ENCODE data around the gene SSPN.

- no peak for TF ChIP-seq POLR2AphosphoS5 (IDR thresholded peaks at IDR 0.05; ENCODE audit: control insufficient read depth, insufficient read depth, low read depth, low read length)
- TF ChIP-seq DPF2 (IDR thresholded peaks at IDR 0.05) = no peak
- TF ChIP-seq, protein P1, sequence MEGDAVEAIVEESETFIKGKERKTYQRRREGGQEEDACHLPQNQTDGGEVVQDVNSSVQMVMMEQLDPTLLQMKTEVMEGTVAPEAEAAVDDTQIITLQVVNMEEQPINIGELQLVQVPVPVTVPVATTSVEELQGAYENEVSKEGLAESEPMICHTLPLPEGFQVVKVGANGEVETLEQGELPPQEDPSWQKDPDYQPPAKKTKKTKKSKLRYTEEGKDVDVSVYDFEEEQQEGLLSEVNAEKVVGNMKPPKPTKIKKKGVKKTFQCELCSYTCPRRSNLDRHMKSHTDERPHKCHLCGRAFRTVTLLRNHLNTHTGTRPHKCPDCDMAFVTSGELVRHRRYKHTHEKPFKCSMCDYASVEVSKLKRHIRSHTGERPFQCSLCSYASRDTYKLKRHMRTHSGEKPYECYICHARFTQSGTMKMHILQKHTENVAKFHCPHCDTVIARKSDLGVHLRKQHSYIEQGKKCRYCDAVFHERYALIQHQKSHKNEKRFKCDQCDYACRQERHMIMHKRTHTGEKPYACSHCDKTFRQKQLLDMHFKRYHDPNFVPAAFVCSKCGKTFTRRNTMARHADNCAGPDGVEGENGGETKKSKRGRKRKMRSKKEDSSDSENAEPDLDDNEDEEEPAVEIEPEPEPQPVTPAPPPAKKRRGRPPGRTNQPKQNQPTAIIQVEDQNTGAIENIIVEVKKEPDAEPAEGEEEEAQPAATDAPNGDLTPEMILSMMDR (IDR thresholded peaks at IDR 0.05 in 2 of 3, conservative IDR thresholded peaks at IDR 0.05 in 1 of 3; ENCODE audit: insufficient read depth in 2 of 3, low read depth in 1 of 3, low read length in 3 of 3) = no peak
- TF ChIP-seq EZH2 (IDR thresholded peaks at IDR 0.05; ENCODE audit: borderline replicate concordance, low read depth, low read length) = no peak
- TF ChIP-seq ZEB2 (IDR thresholded peaks at IDR 0.05) = no peak
- TF ChIP-seq FUS (optimal IDR thresholded peaks at IDR 0.05; ENCODE audit: low read depth, low read length) = no peak
- TF ChIP-seq, protein P2, sequence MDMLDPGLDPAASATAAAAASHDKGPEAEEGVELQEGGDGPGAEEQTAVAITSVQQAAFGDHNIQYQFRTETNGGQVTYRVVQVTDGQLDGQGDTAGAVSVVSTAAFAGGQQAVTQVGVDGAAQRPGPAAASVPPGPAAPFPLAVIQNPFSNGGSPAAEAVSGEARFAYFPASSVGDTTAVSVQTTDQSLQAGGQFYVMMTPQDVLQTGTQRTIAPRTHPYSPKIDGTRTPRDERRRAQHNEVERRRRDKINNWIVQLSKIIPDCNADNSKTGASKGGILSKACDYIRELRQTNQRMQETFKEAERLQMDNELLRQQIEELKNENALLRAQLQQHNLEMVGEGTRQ (CRISPR knock-in tag; IDR thresholded peaks at IDR 0.05) = no peak
- no peak for TF ChIP-seq CREB1 (IDR thresholded peaks at IDR 0.05)
- TF ChIP-seq CREB1 (CRISPR knock-in tag; IDR thresholded peaks at IDR 0.05) = no peak
- TF ChIP-seq GABPB2 (CRISPR knock-in tag; conservative IDR thresholded peaks at IDR 0.05) = no peak
- no peak for TF ChIP-seq ELK1 (CRISPR knock-in tag; IDR thresholded peaks at IDR 0.05)
- TF ChIP-seq CEBPB (tag; IDR thresholded peaks at IDR 0.05) = no peak
Observed at GRCh38 chr12:26156201-26156871, 39.0 kb upstream of the SSPN start.

All from K562 (cell line).